HepG2 (cell line): ENCODE data around the gene ANKS1A. TPM values are rescaled to one million over a fixed set of nuclear protein-coding genes. Genes with fewer than 3 reads are reported as not detected.

Source experiments
- ATAC-seq: fragments of 200-7000 bp; cut with Tn5 transposase; 3 replicates; pipeline ENCODE4 v1.9.1; 2020; ENCODE audit warnings: mild to moderate bottlenecking, moderate library complexity
- BruUV-seq: library from RNA; stranded (reverse); fragments of 400-500 nt; replicated peaks from 2 replicates; lab custom pipeline; 2021; lab: Mats Ljungman, UMichigan
- CTCF ChIA-PET: fragments of 300-600 bp; formaldehyde crosslinking; extraction: SDS; loops from one replicate; lab custom pipeline; 2021; ENCODE audit warnings: low total read pairs, inconsistent platforms, low intra/inter-chr PET ratio; lab: Yijun Ruan, JAX
- POLR2A ChIA-PET: fragments of 350-600 bp; sonication (Branson Sonifier 250); formaldehyde crosslinking; loops from one replicate; lab custom pipeline; 2020; ENCODE audit warnings: antibody characterized with exemption, inconsistent platforms; lab: Yijun Ruan, JAX
- DNase-seq: peaks from one replicate; pipeline ENCODE4 v3.0.0-alpha.2; 2015; ENCODE audit warnings: low spot score
- FAIRE-seq: peaks from 3 replicates; lab custom pipeline; 2011; peaks lifted over from hg19 to GRCh38; lab: Jason Lieb, UNC
- H2AFZ ChIP-seq: one replicate; pipeline ENCODE4 v1.6.1; 2011; ENCODE audit warnings: low read length, inconsistent platforms
- H3K27ac ChIP-seq: fragments of 300-600 bp; 3 replicates; pipeline ENCODE4 v1.8.0; 2011; ENCODE audit warnings: mixed run types, mild to moderate bottlenecking, mixed read lengths, low read length, inconsistent platforms; ENCODE audit not compliant: insufficient read depth; ENCODE audit errors: extremely low read length
- H3K27me3 ChIP-seq, 2 experiments: fragments of 200-600 bp in 1 of 2; 2 replicates in 1 of 2; 3 replicates in 1 of 2; pipeline versions ENCODE4 v1.6.0 to v1.8.0; 2011; ENCODE audit warnings: low read length in 2 of 2, mild to moderate bottlenecking in 2 of 2, moderate library complexity in 2 of 2, inconsistent platforms in 1 of 2; ENCODE audit not compliant: insufficient read depth in 2 of 2, control insufficient read depth in 1 of 2
- H3K36me3 ChIP-seq, 2 experiments: fragments of 200-600 bp in 1 of 2; replicated peaks in 1 of 2; 2 replicates in 1 of 2; 3 replicates in 1 of 2; pipeline versions ENCODE4 v1.5.1 to v1.8.0; 2011; ENCODE audit warnings: low read length in 2 of 2, inconsistent platforms in 1 of 2; ENCODE audit not compliant: insufficient read depth in 2 of 2, control insufficient read depth in 1 of 2
- H3K4me1 ChIP-seq: 2 replicates; pipeline ENCODE4 v1.5.1; 2012; ENCODE audit warnings: low read length, inconsistent platforms; ENCODE audit not compliant: insufficient read depth
- H3K4me2 ChIP-seq: 2 replicates; pipeline ENCODE4 v1.6.0; 2011; ENCODE audit warnings: low read depth, low read length, inconsistent platforms
- H3K4me3 ChIP-seq, 3 experiments: fragments of 200-600 bp in 1 of 3; sonication (generic), shearing (Covaris generic) in 1 of 3; replicated peaks in 1 of 3; 2 replicates each; pipeline ENCODE4 v1.5.1; 2011 to 2016; ENCODE audit warnings: low read length in 3 of 3, inconsistent platforms in 2 of 3, low read depth in 2 of 3, mild to moderate bottlenecking in 2 of 3, control low read depth in 1 of 3, mixed read lengths in 1 of 3; ENCODE audit not compliant: insufficient read depth in 1 of 3
- H3K79me2 ChIP-seq: one replicate; pipeline ENCODE4 v1.6.1; 2011; ENCODE audit warnings: low read length, inconsistent platforms; ENCODE audit not compliant: insufficient read depth
- H3K9ac ChIP-seq: 2 replicates; pipeline ENCODE4 v1.6.0; 2011; ENCODE audit warnings: mild to moderate bottlenecking, low read depth, low read length, inconsistent platforms; ENCODE audit not compliant: insufficient read depth
- H3K9me3 ChIP-seq: 2 replicates; pipeline ENCODE4 v1.5.1; 2012; ENCODE audit warnings: mild to moderate bottlenecking, low read length
- H4K20me1 ChIP-seq: 2 replicates; pipeline ENCODE4 v1.6.0; 2011; ENCODE audit warnings: inconsistent platforms, mild to moderate bottlenecking, low read length, moderate library complexity; ENCODE audit not compliant: insufficient read depth
- AGO2 ChIP-seq: fragments of 200-400 bp; formaldehyde crosslinking; optimal IDR thresholded peaks from 2 replicates; pipeline ENCODE3; 2017; ENCODE audit warnings: mild to moderate bottlenecking, low read depth, low read length, moderate library complexity
- CENPBD1 ChIP-seq: sonication (generic); formaldehyde crosslinking; IDR thresholded peaks from 2 replicates; pipeline ENCODE4 v1.8.0; 2022; ENCODE audit warnings: missing genetic modification reagents, low read depth, mild to moderate bottlenecking, borderline replicate concordance
- FOXC1 ChIP-seq: sonication (generic); formaldehyde crosslinking; IDR thresholded peaks from 2 replicates; pipeline ENCODE4 v1.8.0; 2022; ENCODE audit warnings: mild to moderate bottlenecking, missing genetic modification reagents, borderline replicate concordance
- HNF1A ChIP-seq, 2 experiments: sonication (generic) in 1 of 2; formaldehyde crosslinking in 1 of 2; IDR thresholded peaks; 2 replicates each; pipeline versions ENCODE4 v1.4.0 to v1.6.1; 2016 to 2020; ENCODE audit warnings: borderline replicate concordance in 1 of 2, low read depth in 1 of 2, mild to moderate bottlenecking in 1 of 2, missing genetic modification reagents in 1 of 2
- ISL2 ChIP-seq: sonication (generic); formaldehyde crosslinking; IDR thresholded peaks from 2 replicates; pipeline ENCODE4 v1.5.0; 2020; ENCODE audit warnings: missing genetic modification reagents
- NR0B2 ChIP-seq: sonication (generic); formaldehyde crosslinking; IDR thresholded peaks from 2 replicates; pipeline ENCODE4 v1.4.0; 2020; ENCODE audit warnings: mild to moderate bottlenecking, missing genetic modification reagents
- PAF1 ChIP-seq: IDR thresholded peaks from 2 replicates; pipeline ENCODE4 v1.6.1; 2016; ENCODE audit warnings: missing genetic modification reagents, missing compliant biosample characterization
- TEAD2 ChIP-seq: sonication (generic); formaldehyde crosslinking; IDR thresholded peaks from 2 replicates; pipeline ENCODE4 v1.9.0; 2021; ENCODE audit warnings: missing genetic modification reagents
- ZNF24 ChIP-seq: fragments of 450-650 bp; IDR thresholded peaks from 2 replicates; pipeline ENCODE4 v1.6.1; 2017; ENCODE audit warnings: antibody characterized with exemption, mild to moderate bottlenecking
- ZNF256 ChIP-seq: sonication (generic); formaldehyde crosslinking; conservative IDR thresholded peaks from 2 replicates; pipeline ENCODE4 v1.4.0; 2020; ENCODE audit warnings: missing genetic modification reagents
- ZNF431 ChIP-seq: sonication (generic); formaldehyde crosslinking; IDR thresholded peaks from 2 replicates; pipeline ENCODE4 v1.9.0; 2022; ENCODE audit warnings: missing genetic modification reagents, low read depth, mild to moderate bottlenecking, borderline replicate concordance
- ZNF441 ChIP-seq: sonication (generic); formaldehyde crosslinking; IDR thresholded peaks from 2 replicates; pipeline ENCODE4 v1.7.0; 2021; ENCODE audit warnings: missing genetic modification reagents, borderline replicate concordance
- ZNF557 ChIP-seq: sonication (generic); formaldehyde crosslinking; IDR thresholded peaks from 2 replicates; pipeline ENCODE4 v1.4.0; 2020; ENCODE audit warnings: missing genetic modification reagents
- ZNF652 ChIP-seq: IDR thresholded peaks from 2 replicates; pipeline ENCODE4 v1.6.1; 2016; ENCODE audit warnings: low read depth, borderline replicate concordance
- WGBS: methylation state at CpG from one replicate; pipeline ENCODE4 v1.1.6; 2017; ENCODE audit warnings: low lambda C conversion rate; 5-methylcytosine and 5-hydroxymethylcytosine counted together
- in situ Hi-C: cut with HindIII; loops from 2 replicates; pipeline ENCODE4 v1.10.0; 2017; ENCODE audit warnings: low pct_unique_long_range_greater_than_20kb; ENCODE audit not compliant: extremely low pct_ligation_motif_present
- intact Hi-C: fragments of 100-400 bp; cut with micrococcal nuclease; formaldehyde crosslinking; loops from one replicate; pipeline ENCODE4 v1.10.0; 2022; ENCODE audit not compliant: unreplicated experiment
- polyA plus RNA-seq, 8 experiments: library from polyadenylated mRNA; depleted of rRNA in 3 of 8; stranded (reverse) in 7 of 8; unstranded in 1 of 8; fragments of >200 nt; fragmentation: Illumina TruSeq in 4 of 8; extraction: Trizol in 4 of 8; gene quantifications; 2 replicates each; pipeline versions ENCODE4 v1.2.1 to v1.2.3, GENCODE V29; 2011 to 2016; ENCODE audit warnings: low read depth in 4 of 8, missing spikeins in 1 of 8, mixed read lengths in 1 of 8; ENCODE audit not compliant: insufficient read depth in 1 of 8
- total RNA-seq, 5 experiments: library from RNA; depleted of rRNA; stranded (reverse); fragments of >200 nt; fragmentation: Illumina TruSeq; extraction: Trizol; gene quantifications; 2 replicates each; pipeline ENCODE4 v1.2.3, GENCODE V29; 2016; ENCODE audit warnings: low read depth in 1 of 5

ANKS1A gene
- total and polyA plus RNA-seq, 2 of the 13 experiments (the other 11 are each of a cell fraction or from before 2014, with no cell fraction given): 7.2 to 15.1 TPM

GRCh38 chr6:35080821-35081425 is 191.9 kb downstream of the ANKS1A start:
- no peak overlapping the region for H3K4me3 ChIP-seq
- WGBS: over 99% methylated on average over 14 of the region's 21 CpGs

GRCh38 chr6:35081426-35081851 is 192.4 kb downstream of the ANKS1A start:
- Histone ChIP-seq H3K4me1 (no peaks in the 10 kb centered on the region), H3K4me2 (no peak overlapping the region), H3K27me3 (no peaks in the 10 kb centered on the region), H3K9ac (no peak overlapping the region)
- ChIA-PET POLR2A (no interaction called here), CTCF (no interaction called here)
- BruUV-seq: no TSS peak
- ATAC-seq: no peak
- in situ Hi-C loops: no loop called here
- TF ChIP-seq PAF1 (CRISPR knock-in tag) (no peak), CENPBD1 (no peak), ZNF24 (no peak), FOXC1 (CRISPR knock-in tag) (no peak), ISL2 (CRISPR knock-in tag) (no peak), ZNF652 (CRISPR knock-in tag) (no peak), ZNF557 (CRISPR knock-in tag) (no peak), HNF1A (IDR thresholded peaks at IDR 0.05; ENCODE audit: low read depth) (no peak), HNF1A (CRISPR knock-in tag; IDR thresholded peaks at IDR 0.05; ENCODE audit: borderline replicate concordance) (no peak), ZNF431 (CRISPR knock-in tag) (no peak), NR0B2 (CRISPR knock-in tag) (no peak)
- TF ChIP-seq, all 625 proteins: peak for 0
- H3K79me2 ChIP-seq: no peaks in the 10 kb centered on the region
- intact Hi-C loops: no loop called here
- H3K9me3 ChIP-seq: no peaks in the 10 kb centered on the region
- no peak for FAIRE-seq
- no peak overlapping the region for H2AFZ ChIP-seq
- H3K27ac ChIP-seq: no peak overlapping the region
- no peak for DNase-seq
- 86% methylated on average over 13 of the region's 13 CpGs for WGBS
- peaks cover 24 to 40% of the 10 kb centered on the region in 2 experiments for H3K36me3 ChIP-seq
- no peak overlapping the region for H3K4me3 ChIP-seq
- no peaks in the 10 kb centered on the region for H4K20me1 ChIP-seq

More at GRCh38 chr6:35080821-35081425, 191.9 kb downstream of the ANKS1A start:
- H3K27ac ChIP-seq: no peak overlapping the region
- H3K4me2 ChIP-seq: no peak overlapping the region
- H3K4me1 ChIP-seq: no peaks in the 10 kb centered on the region
- ChIA-PET POLR2A (no interaction called here), CTCF (no interaction called here)
- DNase-seq (no peak), FAIRE-seq (no peak), ATAC-seq (no peak)
- in situ Hi-C loops (no loop called here), intact Hi-C loops (no loop called here)
- H2AFZ ChIP-seq: no peak overlapping the region
- H4K20me1 ChIP-seq: no peaks in the 10 kb centered on the region
- H3K27me3 ChIP-seq: no peaks in the 10 kb centered on the region
- H3K9ac ChIP-seq: no peak overlapping the region
- no peaks in the 10 kb centered on the region for H3K79me2 ChIP-seq
- no TSS peak for BruUV-seq
- TF ChIP-seq ZNF256 (no peak), ZNF441 (CRISPR knock-in tag) (no peak), AGO2 (peak; percentile 26), TEAD2 (CRISPR knock-in tag) (no peak)
- peaks cover 24 to 37% of the 10 kb centered on the region in 2 experiments for H3K36me3 ChIP-seq
- no peaks in the 10 kb centered on the region for H3K9me3 ChIP-seq
